Ishikawa (cell line): ENCODE results near the gene TNRC6C.

Source experiments
- CEBPB ChIP-seq: IDR thresholded peaks from 2 replicates; pipeline ENCODE4 v1.6.1; 2012
- CREB1 ChIP-seq: IDR thresholded peaks from 2 replicates; pipeline ENCODE4 v1.6.1; 2012; ENCODE audit warnings: low read depth
- EGR1 ChIP-seq: IDR thresholded peaks from 2 replicates; pipeline ENCODE4 v1.6.1; 2012
- EP300 ChIP-seq: IDR thresholded peaks from 2 replicates; pipeline ENCODE4 v1.6.1; 2012; ENCODE audit warnings: borderline replicate concordance
- FOXM1 ChIP-seq: IDR thresholded peaks from 2 replicates; pipeline ENCODE4 v1.6.1; 2012; ENCODE audit warnings: low read depth, borderline replicate concordance
- MAX ChIP-seq: IDR thresholded peaks from 2 replicates; pipeline ENCODE4 v1.6.1; 2012
- NFIC ChIP-seq: IDR thresholded peaks from 2 replicates; pipeline ENCODE4 v1.6.1; 2012
- RAD21 ChIP-seq: IDR thresholded peaks from 2 replicates; pipeline ENCODE4 v1.6.1; 2012; ENCODE audit warnings: low read depth
- REST ChIP-seq: IDR thresholded peaks from 2 replicates; pipeline ENCODE4 v1.6.1; 2012; ENCODE audit warnings: low read depth, mild to moderate bottlenecking
- TAF1 ChIP-seq: IDR thresholded peaks from 2 replicates; pipeline ENCODE4 v1.6.1; 2012; ENCODE audit warnings: low read depth, mild to moderate bottlenecking
- TCF12 ChIP-seq: IDR thresholded peaks from 2 replicates; pipeline ENCODE4 v1.6.1; 2012; ENCODE audit warnings: low read depth
- TEAD4 ChIP-seq: IDR thresholded peaks from 2 replicates; pipeline ENCODE4 v1.6.1; 2012
- USF1 ChIP-seq: IDR thresholded peaks from 2 replicates; pipeline ENCODE4 v1.6.1; 2012
- YY1 ChIP-seq: IDR thresholded peaks from 2 replicates; pipeline ENCODE4 v1.6.1; 2012; ENCODE audit warnings: low read depth
- ZBTB7A ChIP-seq: IDR thresholded peaks from 2 replicates; pipeline ENCODE4 v1.6.1; 2012; ENCODE audit warnings: low read depth

TNRC6C gene

GRCh38 chr17:78129351-78130089 lies 171.0 kb downstream of the TNRC6C start:
- TF ChIP-seq REST (no peak), TCF12 (no peak), TEAD4 (no peak), EP300 (no peak), TAF1 (no peak), RAD21 (no peak), NFIC (no peak), FOXM1 (no peak)

- TF ChIP-seq USF1 = no peak
- no peak for TF ChIP-seq RAD21
- TF ChIP-seq TCF12 = no peak
- TF ChIP-seq ZBTB7A = no peak
- no peak for TF ChIP-seq EP300
- TF ChIP-seq FOXM1 = no peak
- TF ChIP-seq MAX = no peak
- no peak for TF ChIP-seq CREB1
- TF ChIP-seq NFIC = no peak
- no peak for TF ChIP-seq EGR1
- no peak for TF ChIP-seq CEBPB
- no peak for TF ChIP-seq REST
- no peak for TF ChIP-seq TAF1
- no peak for TF ChIP-seq YY1
- no peak for TF ChIP-seq TEAD4
These were observed 171.6 kb downstream of the TNRC6C start for GRCh38 chr17:78130090-78130436.

- no peak for TF ChIP-seq TAF1
- 0 out of 2 replicates have a peak, but pooled peaks have one; percentile 22 for TF ChIP-seq USF1
- TF ChIP-seq RAD21 = no peak
These were observed 172.1 kb downstream of the TNRC6C start, which contains the start of gene TMC8 for GRCh38 chr17:78130437-78131101. Gene TMC8, plus strand, starts transcription at chr17:78130771. Its CDS starts 818 bp downstream, at chr17:78131589.

GRCh38 chr17:78131172-78132083 lies 172.9 kb downstream of the TNRC6C start:
- TF ChIP-seq NFIC = no peak
- TF ChIP-seq TAF1 = no peak
- TF ChIP-seq ZBTB7A = no peak
- no peak for TF ChIP-seq FOXM1
- no peak for TF ChIP-seq YY1
- no peak for TF ChIP-seq EGR1
- no peak for TF ChIP-seq TEAD4
- TF ChIP-seq EP300 = no peak

GRCh38 chr17:78132084-78132676 lies 173.7 kb downstream of the TNRC6C start:
- TF ChIP-seq USF1 = no peak
- peak; percentile 49; the same call in 1 of the 2 replicates for TF ChIP-seq TEAD4
- TF ChIP-seq MAX = peak; percentile 38; the same call in 1 of the 2 replicates
- no peak for TF ChIP-seq CEBPB
- peak; percentile 55; the same call in 1 of the 2 replicates for TF ChIP-seq NFIC
